ENCODE results near the gene REV3L.

Gene REV3L

GRCh38 chr6:111388681-111389080, 94.3 kb downstream of the REV3L start:
- H3K4me3 ChIP-seq (replicated peaks; ENCODE audit: low read depth, low read length) = no peak overlapping the region
- no peak for TF ChIP-seq CTCF (IDR thresholded peaks at IDR 0.05; ENCODE audit: low read depth, low read length, missing control alignments)
- no peak for DNase-seq (ENCODE audit: extremely low read depth, low read depth)

- no peak for DNase-seq (ENCODE audit: extremely low read depth, low read depth)
- H3K4me3 ChIP-seq (replicated peaks; ENCODE audit: low read depth, low read length) = no peak overlapping the region
These were observed 100.3 kb downstream of the REV3L start for GRCh38 chr6:111382476-111383294.

GRCh38 chr6:111381728-111382127, 101.3 kb downstream of the REV3L start:
- TF ChIP-seq CTCF (IDR thresholded peaks at IDR 0.05; ENCODE audit: low read depth, low read length, missing control alignments) = no peak
- no peak for DNase-seq (ENCODE audit: extremely low read depth, low read depth)

More at GRCh38 chr6:111382476-111383294, 100.3 kb downstream of the REV3L start:
- TF ChIP-seq CTCF (IDR thresholded peaks at IDR 0.05; ENCODE audit: low read depth, low read length, missing control alignments) = no peak

GRCh38 chr6:111381123-111381522, 101.9 kb downstream of the REV3L start:
- DNase-seq (ENCODE audit: extremely low read depth, low read depth) = no peak
- H3K4me3 ChIP-seq (replicated peaks; ENCODE audit: low read depth, low read length) = no peak overlapping the region
- no peak for TF ChIP-seq CTCF (IDR thresholded peaks at IDR 0.05; ENCODE audit: low read depth, low read length, missing control alignments)

More at GRCh38 chr6:111381728-111382127, 101.3 kb downstream of the REV3L start:
- H3K4me3 ChIP-seq (replicated peaks; ENCODE audit: low read depth, low read length) = no peak overlapping the region

- no peak for TF ChIP-seq CTCF (IDR thresholded peaks at IDR 0.05; ENCODE audit: low read depth, low read length, missing control alignments)
- no peak for DNase-seq (ENCODE audit: extremely low read depth, low read depth)
- H3K4me3 ChIP-seq (replicated peaks; ENCODE audit: low read depth, low read length) = no peak overlapping the region
These were observed 103.2 kb downstream of the REV3L start for GRCh38 chr6:111379831-111380230.

GRCh38 chr6:111379302-111379701, 103.7 kb downstream of the REV3L start:
- DNase-seq (ENCODE audit: extremely low read depth, low read depth) = no peak
- no peak overlapping the region for H3K4me3 ChIP-seq (replicated peaks; ENCODE audit: low read depth, low read length)
- no peak for TF ChIP-seq CTCF (IDR thresholded peaks at IDR 0.05; ENCODE audit: low read depth, low read length, missing control alignments)

Data from HFF-Myc (cell line).